OCI-LY1 (cell line): Measurements from ENCODE around the gene OLFML2B.

ENCODE experiments used
- H2AFZ ChIP-seq: fragments of 200-600 bp; sonication (generic), shearing (Covaris generic); 2 replicates; pipeline ENCODE4 v1.6.0; 2014; ENCODE audit warnings: antibody characterized with exemption, mild to moderate bottlenecking, low read length
- H3F3A ChIP-seq: fragments of 200-600 bp; sonication (generic), shearing (Covaris generic); 2 replicates; pipeline ENCODE4 v1.6.0; 2014; ENCODE audit warnings: mild to moderate bottlenecking, antibody characterized with exemption, low read length, moderate library complexity; ENCODE audit not compliant: insufficient read depth
- H3K27ac ChIP-seq: fragments of 200-600 bp; sonication (generic); 2 replicates; pipeline ENCODE4 v1.5.1; 2014; ENCODE audit warnings: low read length, mixed run types, mild to moderate bottlenecking, low read depth; ENCODE audit not compliant: poor library complexity, severe bottlenecking
- H3K27me3 ChIP-seq: fragments of 200-600 bp; sonication (generic); 2 replicates; pipeline ENCODE4 v1.6.0; 2014; ENCODE audit warnings: antibody characterized with exemption, mild to moderate bottlenecking, low read length, moderate library complexity; ENCODE audit not compliant: insufficient read depth
- H3K36me3 ChIP-seq: fragments of 200-600 bp; sonication (generic); 2 replicates; pipeline ENCODE4 v1.6.1; 2014; ENCODE audit warnings: mild to moderate bottlenecking, antibody characterized with exemption, low read length, moderate library complexity, mixed read lengths; ENCODE audit not compliant: insufficient read depth
- H3K4me1 ChIP-seq: fragments of 200-600 bp; sonication (generic); 2 replicates; pipeline ENCODE4 v1.5.1; 2014; ENCODE audit warnings: mild to moderate bottlenecking, low read length, moderate library complexity; ENCODE audit not compliant: insufficient read depth, severe bottlenecking
- H3K4me2 ChIP-seq: fragments of 200-600 bp; sonication (generic), shearing (Covaris generic); 2 replicates; pipeline ENCODE4 v1.6.1; 2014; ENCODE audit warnings: low read length
- H3K4me3 ChIP-seq: fragments of 200-600 bp; sonication (generic); 2 replicates; pipeline ENCODE4 v1.5.1; 2014; ENCODE audit warnings: low read length, low read depth, mild to moderate bottlenecking, mixed read lengths; ENCODE audit not compliant: poor library complexity, severe bottlenecking
- H3K79me2 ChIP-seq: fragments of 200-600 bp; shearing (Covaris generic); 2 replicates; pipeline ENCODE4 v1.6.1; 2016; ENCODE audit warnings: mixed run types, low read length, mixed read lengths; ENCODE audit not compliant: insufficient read depth
- H3K9ac ChIP-seq: fragments of 200-600 bp; sonication (generic), shearing (Covaris generic); 2 replicates; pipeline ENCODE4 v1.6.1; 2014; ENCODE audit warnings: mild to moderate bottlenecking, low read length, mixed read lengths
- H3K9me2 ChIP-seq: fragments of 200-600 bp; sonication (generic), shearing (Covaris generic); 2 replicates; pipeline ENCODE4 v1.6.1; 2014; ENCODE audit warnings: low read depth, mild to moderate bottlenecking, low read length, mixed read lengths
- H3K9me3 ChIP-seq: fragments of 200-600 bp; shearing (Covaris generic); 2 replicates; pipeline ENCODE4 v1.6.1; 2014; ENCODE audit warnings: low read length, mixed read lengths
- H4K20me1 ChIP-seq: fragments of 200-600 bp; sonication (generic), shearing (Covaris generic); 2 replicates; pipeline ENCODE4 v1.6.0; 2016; ENCODE audit warnings: mild to moderate bottlenecking, low read length; ENCODE audit not compliant: insufficient read depth
- EZH2 ChIP-seq: fragments of 200-600 bp; sonication (generic), shearing (Covaris generic); IDR thresholded peaks from 2 replicates; pipeline ENCODE4 v1.8.0; 2017; ENCODE audit warnings: borderline replicate concordance, mixed run types, mild to moderate bottlenecking, antibody characterized with exemption, low read length, moderate library complexity, mixed read lengths
- TF ChIP-seq, protein P1 (sequence below): fragments of 200-600 bp; sonication (generic), shearing (Covaris generic); IDR thresholded peaks from 2 replicates; pipeline ENCODE4 v1.5.1; 2017; ENCODE audit warnings: mild to moderate bottlenecking, antibody characterized with exemption, low read length, moderate library complexity, mixed read lengths

OLFML2B gene

DNA sequence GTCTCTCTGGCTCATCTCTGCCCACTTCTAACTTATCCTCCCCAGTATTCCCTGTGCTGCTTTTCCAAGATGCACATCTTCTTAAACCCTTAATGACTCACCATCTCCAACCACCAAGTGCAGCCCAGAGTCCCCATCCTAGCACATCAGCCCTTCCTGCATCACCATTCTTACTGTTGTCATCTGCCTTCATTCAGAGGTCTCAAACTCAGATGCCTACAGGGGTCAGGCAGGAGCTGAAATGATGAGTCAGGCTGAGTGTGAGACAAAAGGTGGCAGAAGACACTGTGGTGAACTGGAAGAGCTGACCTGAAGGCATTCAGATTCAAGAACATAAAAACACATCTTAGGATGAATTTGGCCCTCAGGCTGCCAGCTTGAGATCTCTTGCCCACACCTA lies 34.6 kb downstream of the OLFML2B start:
- no peaks in the 10 kb centered on the region for H4K20me1 ChIP-seq
- H3K79me2 ChIP-seq, result no peaks in the 10 kb centered on the region
- H3F3A ChIP-seq, result no peaks in the 10 kb centered on the region
- H3K4me3 ChIP-seq, result no peak overlapping the region
- TF ChIP-seq, protein P1, sequence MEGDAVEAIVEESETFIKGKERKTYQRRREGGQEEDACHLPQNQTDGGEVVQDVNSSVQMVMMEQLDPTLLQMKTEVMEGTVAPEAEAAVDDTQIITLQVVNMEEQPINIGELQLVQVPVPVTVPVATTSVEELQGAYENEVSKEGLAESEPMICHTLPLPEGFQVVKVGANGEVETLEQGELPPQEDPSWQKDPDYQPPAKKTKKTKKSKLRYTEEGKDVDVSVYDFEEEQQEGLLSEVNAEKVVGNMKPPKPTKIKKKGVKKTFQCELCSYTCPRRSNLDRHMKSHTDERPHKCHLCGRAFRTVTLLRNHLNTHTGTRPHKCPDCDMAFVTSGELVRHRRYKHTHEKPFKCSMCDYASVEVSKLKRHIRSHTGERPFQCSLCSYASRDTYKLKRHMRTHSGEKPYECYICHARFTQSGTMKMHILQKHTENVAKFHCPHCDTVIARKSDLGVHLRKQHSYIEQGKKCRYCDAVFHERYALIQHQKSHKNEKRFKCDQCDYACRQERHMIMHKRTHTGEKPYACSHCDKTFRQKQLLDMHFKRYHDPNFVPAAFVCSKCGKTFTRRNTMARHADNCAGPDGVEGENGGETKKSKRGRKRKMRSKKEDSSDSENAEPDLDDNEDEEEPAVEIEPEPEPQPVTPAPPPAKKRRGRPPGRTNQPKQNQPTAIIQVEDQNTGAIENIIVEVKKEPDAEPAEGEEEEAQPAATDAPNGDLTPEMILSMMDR, result no peak
- TF ChIP-seq EZH2, result no peak
- no peaks in the 10 kb centered on the region for H3K4me1 ChIP-seq
- no peaks in the 10 kb centered on the region for H3K27me3 ChIP-seq
- no peak overlapping the region for H3K4me2 ChIP-seq
- H3K36me3 ChIP-seq, result no peaks in the 10 kb centered on the region
- no peaks in the 10 kb centered on the region for H3K9me3 ChIP-seq
- H2AFZ ChIP-seq, result no peak overlapping the region
- H3K27ac ChIP-seq, result no peak overlapping the region
- no peak overlapping the region for H3K9ac ChIP-seq
- no peaks in the 10 kb centered on the region for H3K9me2 ChIP-seq

DNA sequence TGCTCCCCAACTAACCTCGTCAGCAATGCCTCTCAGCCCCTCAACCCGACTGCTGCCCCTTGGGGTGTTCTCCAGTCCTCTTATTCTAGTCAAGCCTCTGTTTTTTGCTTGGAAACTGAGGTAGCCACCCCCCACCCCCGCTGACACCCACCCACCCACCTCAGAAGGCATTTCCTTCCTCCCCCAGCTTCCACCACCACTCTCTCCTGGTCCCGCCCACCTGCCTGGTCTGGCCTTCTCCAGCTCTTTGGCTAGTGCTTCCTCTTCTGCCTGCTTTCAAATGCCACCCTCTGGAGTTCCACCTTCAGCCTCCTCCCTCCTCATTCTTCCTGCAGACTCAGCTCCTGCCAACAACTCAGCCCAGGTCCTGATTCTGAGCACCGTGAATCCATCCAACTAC lies 35.3 kb downstream of the OLFML2B start:
- Histone ChIP-seq H3K27ac (no peak overlapping the region), H3K4me3 (no peak overlapping the region), H3K9ac (no peak overlapping the region), H4K20me1 (no peaks in the 10 kb centered on the region), H3K79me2 (no peaks in the 10 kb centered on the region), H3K9me2 (no peaks in the 10 kb centered on the region), H3F3A (no peaks in the 10 kb centered on the region), H3K4me2 (no peak overlapping the region), H3K9me3 (no peaks in the 10 kb centered on the region), H2AFZ (no peak overlapping the region), H3K4me1 (no peaks in the 10 kb centered on the region), H3K36me3 (no peaks in the 10 kb centered on the region), H3K27me3 (no peaks in the 10 kb centered on the region)
- TF ChIP-seq EZH2, result no peak

DNA sequence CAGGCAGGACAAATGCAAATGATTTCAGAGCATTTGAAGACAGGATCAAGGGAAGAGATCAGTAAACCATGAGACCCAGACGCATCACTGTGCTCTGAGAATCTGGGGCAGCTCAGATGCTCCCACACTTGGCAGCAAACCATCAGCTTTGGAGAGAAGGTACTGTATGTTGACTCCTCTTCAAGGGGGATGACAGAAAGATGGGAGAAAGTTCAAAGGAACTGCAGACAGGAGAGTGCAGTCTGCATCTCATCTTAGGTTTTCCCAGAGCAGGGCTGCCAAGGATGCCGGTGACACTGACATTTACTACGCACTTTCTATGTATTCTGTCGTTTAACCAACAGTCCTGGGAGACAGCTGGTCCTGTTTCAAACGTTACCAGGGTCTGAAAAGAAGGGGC lies 35.8 kb downstream of the OLFML2B start:
- Histone ChIP-seq H3K9ac (no peak overlapping the region), H3K79me2 (no peaks in the 10 kb centered on the region), H3K36me3 (no peaks in the 10 kb centered on the region)

DNA sequence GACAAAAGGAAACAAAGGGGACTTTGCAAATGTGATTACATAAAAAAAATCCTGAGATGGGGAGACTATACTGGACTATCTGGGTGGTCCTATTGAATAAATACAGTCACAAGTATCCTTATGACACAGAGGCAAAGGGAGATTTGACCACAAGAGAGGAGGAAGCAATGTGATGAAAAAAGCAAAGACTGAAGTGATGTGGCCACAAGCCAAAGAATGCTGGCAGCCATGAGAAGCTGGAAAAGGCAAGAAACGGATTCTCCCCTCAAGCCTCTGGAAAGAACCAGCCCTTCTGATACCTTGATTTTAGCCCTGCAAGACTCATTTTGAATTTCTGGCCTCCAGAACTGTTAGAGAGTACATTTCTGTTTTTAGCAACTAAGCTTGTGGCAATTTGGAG lies 36.4 kb downstream of the OLFML2B start:
- Histone ChIP-seq H3K27ac (no peak overlapping the region), H3K9me2 (no peaks in the 10 kb centered on the region), H3K4me2 (no peak overlapping the region), H3K79me2 (no peaks in the 10 kb centered on the region), H3K9me3 (no peaks in the 10 kb centered on the region), H3K4me1 (no peaks in the 10 kb centered on the region), H3F3A (no peaks in the 10 kb centered on the region), H3K36me3 (no peaks in the 10 kb centered on the region), H3K27me3 (no peaks in the 10 kb centered on the region; the same call in 1 of the 2 replicates), H4K20me1 (no peaks in the 10 kb centered on the region), H3K9ac (no peak overlapping the region), H3K4me3 (no peak overlapping the region), H2AFZ (no peak overlapping the region)
- TF ChIP-seq EZH2, result no peak
- TF ChIP-seq, protein P1, result no peak

More for the DNA sequence above, 35.8 kb downstream of the OLFML2B start:
- no peaks in the 10 kb centered on the region for H3K9me2 ChIP-seq
- no peak overlapping the region for H3K4me2 ChIP-seq
- no peaks in the 10 kb centered on the region for H3K4me1 ChIP-seq
- H3K27me3 ChIP-seq, result no peaks in the 10 kb centered on the region
- no peak overlapping the region for H2AFZ ChIP-seq
- H3K4me3 ChIP-seq, result no peak overlapping the region
- no peak for TF ChIP-seq EZH2
- TF ChIP-seq, protein P1, result no peak
- H3K9me3 ChIP-seq, result no peaks in the 10 kb centered on the region
- no peaks in the 10 kb centered on the region for H4K20me1 ChIP-seq
- no peaks in the 10 kb centered on the region for H3F3A ChIP-seq
- H3K27ac ChIP-seq, result no peak overlapping the region
